BE2C (cell line): ENCODE measurements around the gene FAM229B.
A peak's percentile ranks its signal among the peaks of the same experiment; 100 is the strongest.

ENCODE experiments used
- DNase-seq: peaks from one replicate; pipeline ENCODE4 v3.0.0-alpha.2; 2020
- H3K27me3 ChIP-seq: fragments of 250-450 bp; sonication (Bioruptor Pico); 2 replicates; pipeline ENCODE4 v1.5.1; 2020; ENCODE audit warnings: mild to moderate bottlenecking
- H3K36me3 ChIP-seq: fragments of 250-450 bp; sonication (Bioruptor Pico); 2 replicates; pipeline ENCODE4 v1.5.1; 2020; ENCODE audit warnings: mild to moderate bottlenecking
- H3K4me1 ChIP-seq: fragments of 250-450 bp; sonication (Bioruptor Pico); 2 replicates; pipeline ENCODE4 v1.5.1; 2020
- H3K4me3 ChIP-seq: 2 replicates; pipeline ENCODE4 v1.5.1; 2011; ENCODE audit warnings: low read depth, low read length
- H3K9me3 ChIP-seq: fragments of 250-450 bp; sonication (Bioruptor Pico); 2 replicates; pipeline ENCODE4 v1.5.1; 2020
- TF ChIP-seq, protein P1 (sequence below): IDR thresholded peaks from 2 replicates; pipeline ENCODE4 v1.5.1; 2012; ENCODE audit warnings: mild to moderate bottlenecking, low read depth, low read length

FAM229B gene

DNA sequence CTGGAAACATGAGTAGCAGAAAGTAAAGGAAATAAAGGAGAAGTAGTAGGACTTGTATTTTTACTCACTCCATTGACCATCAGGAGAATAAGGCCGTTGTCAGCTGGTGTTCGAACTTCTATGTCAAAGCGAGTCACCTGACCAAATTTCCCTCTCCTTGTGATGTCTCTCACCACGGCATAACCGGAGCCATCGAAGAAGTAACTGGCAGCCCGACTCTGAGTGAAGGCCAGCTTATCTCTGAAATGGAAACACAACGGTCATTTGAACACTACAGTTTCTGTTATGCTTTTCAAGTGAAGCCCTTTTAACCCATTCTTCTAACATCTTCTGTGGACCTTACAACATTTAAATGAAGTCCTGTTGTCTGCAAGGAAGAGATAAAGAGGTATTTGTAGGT, 51.7 kb downstream of the FAM229B start:
- H3K27me3 ChIP-seq, result no peaks in the 10 kb centered on the region
- no peak for DNase-seq
- no peaks in the 10 kb centered on the region for H3K9me3 ChIP-seq
- H3K36me3 ChIP-seq, result no peaks in the 10 kb centered on the region
- no peak overlapping the region for H3K4me3 ChIP-seq
- TF ChIP-seq, protein P1, sequence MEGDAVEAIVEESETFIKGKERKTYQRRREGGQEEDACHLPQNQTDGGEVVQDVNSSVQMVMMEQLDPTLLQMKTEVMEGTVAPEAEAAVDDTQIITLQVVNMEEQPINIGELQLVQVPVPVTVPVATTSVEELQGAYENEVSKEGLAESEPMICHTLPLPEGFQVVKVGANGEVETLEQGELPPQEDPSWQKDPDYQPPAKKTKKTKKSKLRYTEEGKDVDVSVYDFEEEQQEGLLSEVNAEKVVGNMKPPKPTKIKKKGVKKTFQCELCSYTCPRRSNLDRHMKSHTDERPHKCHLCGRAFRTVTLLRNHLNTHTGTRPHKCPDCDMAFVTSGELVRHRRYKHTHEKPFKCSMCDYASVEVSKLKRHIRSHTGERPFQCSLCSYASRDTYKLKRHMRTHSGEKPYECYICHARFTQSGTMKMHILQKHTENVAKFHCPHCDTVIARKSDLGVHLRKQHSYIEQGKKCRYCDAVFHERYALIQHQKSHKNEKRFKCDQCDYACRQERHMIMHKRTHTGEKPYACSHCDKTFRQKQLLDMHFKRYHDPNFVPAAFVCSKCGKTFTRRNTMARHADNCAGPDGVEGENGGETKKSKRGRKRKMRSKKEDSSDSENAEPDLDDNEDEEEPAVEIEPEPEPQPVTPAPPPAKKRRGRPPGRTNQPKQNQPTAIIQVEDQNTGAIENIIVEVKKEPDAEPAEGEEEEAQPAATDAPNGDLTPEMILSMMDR, result no peak
- H3K4me1 ChIP-seq, result no peaks in the 10 kb centered on the region; the same call in 1 of the 2 replicates

DNA sequence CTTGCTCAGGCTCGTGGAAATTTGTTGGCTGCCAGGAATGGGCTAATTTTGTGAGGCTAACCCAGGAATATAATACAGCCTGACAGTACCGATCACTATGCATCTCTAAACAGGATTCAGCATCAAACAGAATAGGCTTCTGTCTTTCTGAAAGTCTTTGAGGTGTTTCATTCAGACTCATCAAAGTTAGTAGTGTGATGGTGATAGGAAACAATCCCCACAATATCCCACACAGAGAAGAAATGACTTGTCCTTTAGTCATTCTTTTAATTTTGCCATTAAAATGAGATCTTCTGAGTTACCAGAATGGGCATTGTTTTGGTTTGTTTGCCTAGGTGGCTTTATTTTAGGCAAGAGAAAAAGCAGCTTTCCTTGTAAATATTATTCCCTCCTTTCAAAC, 54.3 kb downstream of the FAM229B start:
- no peak overlapping the region for H3K4me3 ChIP-seq
- no peaks in the 10 kb centered on the region; the same call in 1 of the 2 replicates for H3K4me1 ChIP-seq
- H3K9me3 ChIP-seq, result no peaks in the 10 kb centered on the region
- DNase-seq, result no peak
- H3K27me3 ChIP-seq, result no peaks in the 10 kb centered on the region
- TF ChIP-seq, protein P1, result no peak
- no peaks in the 10 kb centered on the region for H3K36me3 ChIP-seq

DNA sequence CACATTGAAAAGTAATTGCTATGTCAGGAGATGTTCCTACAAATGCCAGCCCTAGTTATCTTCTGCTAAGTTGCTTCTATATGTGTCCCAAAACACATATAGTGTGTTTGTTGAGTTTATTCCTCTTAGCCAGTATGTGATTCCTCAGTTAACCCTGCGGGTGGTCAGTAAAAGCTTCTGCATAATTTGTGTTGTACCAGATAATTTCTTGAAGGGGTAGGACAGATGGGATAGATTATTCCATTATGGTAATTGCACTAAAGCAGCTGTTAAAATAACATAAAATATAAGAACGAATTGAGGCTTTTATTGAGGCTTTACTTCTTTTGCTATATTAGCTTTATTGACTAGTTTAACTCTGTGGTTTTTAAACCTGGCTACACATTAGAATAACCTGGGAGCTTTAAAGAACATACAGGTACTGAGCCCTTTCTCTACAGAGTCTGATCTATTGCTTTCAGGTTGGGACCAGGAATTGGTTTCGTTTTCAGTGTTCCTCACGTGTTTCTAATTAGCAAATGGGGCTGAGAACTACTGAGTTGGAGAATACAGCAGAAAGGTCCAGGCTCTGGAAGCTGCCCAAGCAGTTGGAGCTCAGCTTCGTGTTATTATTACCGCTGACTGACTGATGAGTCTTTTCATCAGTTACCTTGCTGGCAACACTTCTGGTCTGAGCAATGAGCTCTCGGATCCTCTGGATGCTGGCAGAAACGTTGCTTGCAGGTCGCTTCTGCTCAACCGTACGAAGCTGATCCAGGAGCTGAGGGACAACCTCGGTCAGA, 56.9 kb downstream of the FAM229B start:
- Histone ChIP-seq H3K36me3 (no peaks in the 10 kb centered on the region), H3K4me3 (peak overlapping the region; percentile 25), H3K27me3 (no peaks in the 10 kb centered on the region), H3K9me3 (no peaks in the 10 kb centered on the region), H3K4me1 (peaks cover under 1% of the 10 kb centered on the region)
- peak; percentile 15 for DNase-seq
- TF ChIP-seq, protein P1, result no peak

DNA sequence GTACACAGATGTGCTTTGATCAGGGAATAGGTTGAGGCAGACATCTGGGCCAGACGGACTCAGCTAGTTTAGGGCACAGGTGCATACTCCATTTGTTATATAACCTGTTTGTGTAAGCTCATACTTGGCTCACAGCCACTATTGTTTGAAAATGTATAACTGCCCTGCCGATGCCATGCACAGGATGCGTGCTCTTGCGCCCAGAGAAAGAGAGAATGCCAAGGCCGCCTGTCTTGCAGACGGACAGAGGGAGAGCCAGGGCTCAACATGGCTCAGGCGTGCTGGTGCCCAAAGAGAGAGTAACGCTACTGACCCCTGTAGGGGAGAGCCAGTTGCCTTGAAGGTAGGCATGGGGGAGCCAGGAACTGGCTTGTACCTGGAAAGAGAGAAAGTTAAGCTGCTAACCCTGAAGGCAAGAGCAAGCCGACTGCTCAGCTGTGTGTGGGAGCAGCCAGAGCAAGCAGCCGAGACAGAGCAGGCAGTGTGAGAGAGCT, 57.7 kb downstream of the FAM229B start:
- peak; percentile 18 for DNase-seq
- TF ChIP-seq, protein P1, result peak; percentile 34; the same call in 1 of the 2 replicates
- Histone ChIP-seq H3K27me3 (no peaks in the 10 kb centered on the region), H3K4me1 (peaks cover 8% of the 10 kb centered on the region), H3K4me3 (peak overlapping the region; percentile 25; the same call in 1 of the 2 replicates), H3K36me3 (no peaks in the 10 kb centered on the region), H3K9me3 (no peaks in the 10 kb centered on the region)

DNA sequence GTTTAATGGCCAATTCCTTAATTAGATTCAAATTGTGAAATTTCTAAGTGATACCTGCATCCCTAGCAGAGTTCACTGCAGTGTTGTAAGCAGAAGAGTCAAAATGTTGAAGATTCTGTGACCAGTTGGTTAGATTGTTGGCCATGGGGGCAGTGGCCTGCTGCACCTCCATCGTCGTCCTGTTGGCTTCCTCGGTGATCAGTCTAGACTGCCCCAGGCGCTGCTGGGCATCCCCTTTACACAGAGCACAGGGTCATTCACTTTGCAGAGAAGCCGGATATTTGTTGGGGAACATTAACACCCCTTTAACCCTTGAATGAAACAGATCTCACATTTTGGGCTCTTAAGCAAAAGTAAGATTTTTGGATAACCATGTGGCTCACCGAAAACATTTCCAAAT, 60.7 kb downstream of the FAM229B start:
- H3K9me3 ChIP-seq, result no peaks in the 10 kb centered on the region
- TF ChIP-seq, protein P1, result no peak
- H3K27me3 ChIP-seq, result no peaks in the 10 kb centered on the region
- no peak for DNase-seq
- no peaks in the 10 kb centered on the region for H3K36me3 ChIP-seq
- H3K4me1 ChIP-seq, result peaks cover 18% of the 10 kb centered on the region
- H3K4me3 ChIP-seq, result no peak overlapping the region

DNA sequence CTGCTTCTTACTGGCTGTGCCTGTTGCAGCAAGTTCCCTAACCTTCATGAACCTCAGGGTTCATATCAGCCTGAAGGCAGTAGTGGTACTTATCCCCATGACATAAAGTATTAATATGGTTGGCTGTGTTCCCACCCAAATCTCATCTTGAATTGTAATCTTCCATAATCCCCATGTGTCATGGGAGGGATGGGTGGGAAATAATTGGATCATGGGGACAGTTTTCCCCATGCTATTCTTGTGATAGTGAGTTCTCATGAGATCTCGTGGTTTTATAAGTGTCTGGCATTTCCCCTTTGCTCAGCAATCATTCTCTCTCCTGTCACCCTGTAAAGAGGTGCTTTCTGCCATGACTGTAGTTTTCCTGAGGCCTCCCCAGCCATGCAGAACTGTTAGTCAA, 61.8 kb downstream of the FAM229B start:
- peaks cover 22% of the 10 kb centered on the region for H3K4me1 ChIP-seq
- no peaks in the 10 kb centered on the region for H3K36me3 ChIP-seq
- H3K9me3 ChIP-seq, result no peaks in the 10 kb centered on the region
- DNase-seq, result no peak
- TF ChIP-seq, protein P1, result no peak
- no peaks in the 10 kb centered on the region for H3K27me3 ChIP-seq
- H3K4me3 ChIP-seq, result no peak overlapping the region
